Naive thymus-derived CD8-positive, alpha-beta T cell (primary cell): ENCODE data around the gene GPX5. TPM values are rescaled to one million over a fixed set of nuclear protein-coding genes. Genes with fewer than 3 reads are reported as not detected.

Experiments
- ATAC-seq, 2 donors: fragments of 150-1000 bp; cut with Tn5 transposase in 1 of 2; sonication (Bioruptor Pico), chemical (Tn5 transposase) in 1 of 2; 1 replicate in 1 of 2; 2 replicates in 1 of 2; pipeline ENCODE4 v1.10.0; 2021; ENCODE audit warnings: mild to moderate bottlenecking in 2 of 2, moderate library complexity in 2 of 2
- POLR2A ChIA-PET: fragments of 350-600 bp; sonication (Branson Sonifier 250); formaldehyde crosslinking; loops from one replicate; lab custom pipeline; 2021; ENCODE audit warnings: antibody characterized with exemption; lab: Charles Lee
- DNase-seq, 10 donors: peaks; one replicate each; pipeline versions ENCODE4 v3.0.0 to v3.0.0-alpha.2; 2020 to 2022
- H3K27ac Mint-ChIP-seq, 10 donors: one replicate each; pipeline ENCODE4 v1.8.0; 2020 to 2022; ENCODE audit warnings: mild to moderate bottlenecking in 10 of 10, mixed read lengths in 10 of 10, moderate library complexity in 4 of 10, inconsistent platforms in 1 of 10
- H3K27me3 Mint-ChIP-seq, 5 donors: one replicate each; pipeline ENCODE4 v1.8.0; 2021 to 2022; ENCODE audit warnings: mixed read lengths in 5 of 5
- H3K36me3 Mint-ChIP-seq, 3 donors: one replicate each; pipeline ENCODE4 v1.8.0; 2020 to 2022; ENCODE audit warnings: mixed read lengths in 3 of 3, mild to moderate bottlenecking in 2 of 3, inconsistent platforms in 1 of 3
- H3K4me1 Mint-ChIP-seq, 4 donors: one replicate each; pipeline ENCODE4 v1.8.0; 2021 to 2022; ENCODE audit warnings: mixed read lengths in 4 of 4
- H3K4me3 Mint-ChIP-seq, 10 donors: one replicate each; pipeline ENCODE4 v1.8.0; 2020 to 2022; ENCODE audit warnings: mild to moderate bottlenecking in 10 of 10, mixed read lengths in 10 of 10, moderate library complexity in 6 of 10, inconsistent platforms in 1 of 10
- H3K9me3 Mint-ChIP-seq, 9 donors: one replicate each; pipeline ENCODE4 v1.8.0; 2020 to 2022; ENCODE audit warnings: mixed read lengths in 9 of 9, mild to moderate bottlenecking in 3 of 9, inconsistent platforms in 1 of 9, moderate library complexity in 1 of 9
- polyA plus RNA-seq, 3 donors: library from polyadenylated mRNA; unstranded; fragments of 300-500 nt; fragmentation: Illumina TruSeq; gene quantifications; one replicate each; pipeline ENCODE4 v1.2.3, GENCODE V29; 2021
- total RNA-seq, 8 experiments: library from RNA in 2 of 8; stranded (reverse) in 2 of 8; gene quantifications; one replicate each; pipeline ENCODE4 v1.2.3 and lab custom pipeline; 2021 to 2026

Gene GPX5
- total RNA-seq (not detected), polyA plus RNA-seq (not detected), total RNA-seq (lab: John Stamatoyannopoulos, UW) (0 to 0.17 (median 0) reads per million in 6 experiments)

- POLR2A ChIA-PET = no interaction called here
- ATAC-seq (peak; percentile 38 to 76), DNase-seq (peak in 6 of 10 donors; percentile 17 to 49 (median 28))
- H3K4me3 Mint-ChIP-seq = peak within 1 kb of the TSS in 2 of 10 donors; percentile 9 to 30
- no peaks in the 10 kb centered on the region for H3K36me3 Mint-ChIP-seq
- peak within 1 kb of the TSS in 1 of 10 donors; percentile 13 for H3K27ac Mint-ChIP-seq
- peaks cover 25 to 32% (median 28%) of the 10 kb centered on the region in 4 donors for H3K4me1 Mint-ChIP-seq
- peaks cover 12 to 50% (median 31%) of the 10 kb centered on the region in 5 donors for H3K27me3 Mint-ChIP-seq
- no peaks in the 10 kb centered on the region for H3K9me3 Mint-ChIP-seq
These were observed at the start of gene GPX5 for GRCh38 chr6:28525496-28526039. Gene GPX5 (plus strand): TSS chr6:28525881. CDS start chr6:28526014, 133 bp downstream.

- Mint-ChIP-seq H3K27ac (no peak overlapping the region), H3K27me3 (peaks cover 34 to 74% (median 65%) of the 10 kb centered on the region in 5 donors), H3K36me3 (peaks cover 0 to 5% (median 0%) of the 10 kb centered on the region in 3 donors), H3K4me1 (peaks cover 0 to 19% (median 9%) of the 10 kb centered on the region in 4 donors), H3K4me3 (peak overlapping the region in 5 of 10 donors; percentile 36 to 64 (median 46)), H3K9me3 (peaks cover 0 to 2% (median 0%) of the 10 kb centered on the region in 9 donors)
- DNase-seq = no peak
- ATAC-seq = no peak
- POLR2A ChIA-PET = no interaction called here
These were observed 47.2 kb upstream of the GPX5 start for GRCh38 chr6:28478518-28478917.

- POLR2A ChIA-PET = no interaction called here
- Mint-ChIP-seq H3K4me3 (no peak overlapping the region), H3K27ac (no peak overlapping the region), H3K9me3 (peaks cover 0 to 6% (median 0%) of the 10 kb centered on the region in 9 donors), H3K36me3 (peaks cover 0 to 6% (median 5%) of the 10 kb centered on the region in 3 donors), H3K4me1 (peaks cover 0 to 11% (median 5%) of the 10 kb centered on the region in 4 donors), H3K27me3 (peaks cover 37 to 73% (median 64%) of the 10 kb centered on the region in 5 donors)
- no peak for DNase-seq
- ATAC-seq = no peak
These were observed 45.3 kb upstream of the GPX5 start for GRCh38 chr6:28480253-28480932.

GRCh38 chr6:28485482-28485881 is 40.2 kb upstream of the GPX5 start:
- no peak overlapping the region for H3K4me3 Mint-ChIP-seq
- no peak overlapping the region for H3K27ac Mint-ChIP-seq

GRCh38 chr6:28486533-28486932 is 39.1 kb upstream of the GPX5 start:
- peaks cover 0 to 10% (median 5%) of the 10 kb centered on the region in 3 donors for H3K36me3 Mint-ChIP-seq
- DNase-seq (no peak), ATAC-seq (no peak)
- no peak overlapping the region for H3K27ac Mint-ChIP-seq
- H3K4me1 Mint-ChIP-seq = peaks cover 11 to 24% (median 19%) of the 10 kb centered on the region in 4 donors
- H3K9me3 Mint-ChIP-seq = peaks cover 0 to 12% (median 6%) of the 10 kb centered on the region in 9 donors
- peaks cover 24 to 66% (median 36%) of the 10 kb centered on the region in 5 donors for H3K27me3 Mint-ChIP-seq
- no peak overlapping the region for H3K4me3 Mint-ChIP-seq
- POLR2A ChIA-PET = no interaction called here

More at GRCh38 chr6:28485482-28485881, 40.2 kb upstream of the GPX5 start:
- ATAC-seq (no peak), DNase-seq (no peak)
- Mint-ChIP-seq H3K27me3 (peaks cover 21 to 69% (median 40%) of the 10 kb centered on the region in 5 donors), H3K9me3 (peaks cover 0 to 12% (median 6%) of the 10 kb centered on the region in 9 donors), H3K36me3 (peaks cover 0 to 10% (median 5%) of the 10 kb centered on the region in 3 donors), H3K4me1 (peaks cover 9 to 18% (median 15%) of the 10 kb centered on the region in 4 donors)
- POLR2A ChIA-PET = no interaction called here

GRCh38 chr6:28486988-28487742 is 38.5 kb upstream of the GPX5 start:
- DNase-seq (no peak), ATAC-seq (no peak)
- H3K4me3 Mint-ChIP-seq = no peak overlapping the region
- POLR2A ChIA-PET = no interaction called here
- H3K27me3 Mint-ChIP-seq = peaks cover 28 to 66% (median 36%) of the 10 kb centered on the region in 5 donors
- peaks cover 0 to 12% (median 6%) of the 10 kb centered on the region in 9 donors for H3K9me3 Mint-ChIP-seq
- H3K36me3 Mint-ChIP-seq = peaks cover 0 to 5% (median 5%) of the 10 kb centered on the region in 3 donors
- H3K4me1 Mint-ChIP-seq = peaks cover 17 to 27% (median 22%) of the 10 kb centered on the region in 4 donors
- peak overlapping the region in 1 of 10 donors; percentile 33 for H3K27ac Mint-ChIP-seq

- peak overlapping the region; percentile 73 to 95 (median 90) for H3K27ac Mint-ChIP-seq
- H3K4me3 Mint-ChIP-seq = peak overlapping the region; percentile 70 to 90 (median 85)
- ATAC-seq = peak; percentile 30 to 42
- peaks cover 0 to 12% (median 6%) of the 10 kb centered on the region in 9 donors for H3K9me3 Mint-ChIP-seq
- POLR2A ChIA-PET = interaction anchor here (0.6 to 1.2 kb wide), 5 partner anchors 37 to 1123 kb away, joined by 3 to 9 read pairs (median 4); partner anchors contain the start of gene ZSCAN23
- peaks cover 0 to 5% (median 5%) of the 10 kb centered on the region in 3 donors for H3K36me3 Mint-ChIP-seq
- H3K27me3 Mint-ChIP-seq = peaks cover 26 to 67% (median 48%) of the 10 kb centered on the region in 5 donors
- DNase-seq = peak in 5 of 10 donors; percentile 24 to 55 (median 51)
- peaks cover 17 to 27% (median 22%) of the 10 kb centered on the region in 4 donors for H3K4me1 Mint-ChIP-seq
These were observed 36.7 kb upstream of the GPX5 start for GRCh38 chr6:28488916-28489365.

GRCh38 chr6:28489366-28490204 is 36.1 kb upstream of the GPX5 start:
- Mint-ChIP-seq H3K4me1 (peaks cover 17 to 27% (median 22%) of the 10 kb centered on the region in 4 donors), H3K27me3 (peaks cover 29 to 70% (median 48%) of the 10 kb centered on the region in 5 donors), H3K36me3 (peaks cover 0 to 5% (median 5%) of the 10 kb centered on the region in 3 donors), H3K27ac (peak overlapping the region; percentile 73 to 95 (median 90)), H3K4me3 (peak overlapping the region; percentile 70 to 90 (median 85)), H3K9me3 (peaks cover 0 to 12% (median 6%) of the 10 kb centered on the region in 9 donors)
- POLR2A ChIA-PET = interaction anchor here (0.6 to 1.2 kb wide), 4 partner anchors 46 to 1122 kb away, joined by 3 to 9 read pairs (median 5); partner anchors contain the start of gene ZSCAN23
- ATAC-seq (peak; percentile 78 to 84), DNase-seq (peak; percentile 4 to 66 (median 52))

- DNase-seq (peak in 5 of 10 donors; percentile 6 to 33 (median 23)), ATAC-seq (peak; percentile 39 to 51)
- peaks cover 17 to 27% (median 22%) of the 10 kb centered on the region in 4 donors for H3K4me1 Mint-ChIP-seq
- peak overlapping the region; percentile 32 to 95 (median 90) for H3K27ac Mint-ChIP-seq
- H3K27me3 Mint-ChIP-seq = peaks cover 26 to 66% (median 42%) of the 10 kb centered on the region in 5 donors
- H3K9me3 Mint-ChIP-seq = peaks cover 0 to 12% (median 5%) of the 10 kb centered on the region in 9 donors
- peaks cover 0 to 3% (median under 1%) of the 10 kb centered on the region in 3 donors for H3K36me3 Mint-ChIP-seq
- POLR2A ChIA-PET = no interaction called here
- H3K4me3 Mint-ChIP-seq = peak overlapping the region; percentile 70 to 90 (median 85)
These were observed 35.3 kb upstream of the GPX5 start for GRCh38 chr6:28490205-28490890.

GRCh38 chr6:28491984-28492317 is 33.7 kb upstream of the GPX5 start:
- Mint-ChIP-seq H3K36me3 (no peaks in the 10 kb centered on the region), H3K4me1 (peaks cover 17 to 27% (median 22%) of the 10 kb centered on the region in 4 donors), H3K27ac (peak overlapping the region in 2 of 10 donors; percentile 2 to 28), H3K9me3 (peaks cover 0 to 4% (median 0%) of the 10 kb centered on the region in 9 donors), H3K27me3 (peaks cover 25 to 64% (median 37%) of the 10 kb centered on the region in 5 donors), H3K4me3 (no peak overlapping the region)
- ATAC-seq (no peak), DNase-seq (no peak)
- POLR2A ChIA-PET = no interaction called here
